Measurements from ENCODE around the gene RNF148.

DNA sequence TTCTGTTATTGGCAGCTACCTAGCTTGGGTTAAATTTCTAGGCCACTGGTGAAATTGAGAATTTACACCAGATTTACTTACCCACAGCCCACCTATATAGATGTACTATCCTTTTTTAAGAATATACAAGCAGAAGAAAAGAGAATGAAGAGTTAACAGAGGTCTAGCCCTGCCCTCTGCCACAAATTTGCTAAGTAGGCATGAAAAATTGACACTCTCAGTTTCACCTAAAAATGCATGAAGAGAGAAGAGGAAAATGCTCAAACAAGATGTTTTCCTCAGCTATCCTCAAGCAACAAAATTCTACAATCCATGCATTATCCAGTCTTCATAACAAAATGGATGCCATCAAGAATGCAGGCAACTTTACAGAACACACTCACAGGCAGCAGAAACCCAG lies 24.6 kb upstream of the RNF148 start:
- TF ChIP-seq POLR2AphosphoS5 (IDR thresholded peaks at IDR 0.05; ENCODE audit: insufficient read depth in 1 of 2, low read depth in 1 of 2), result no peak
- TF ChIP-seq, protein P1, sequence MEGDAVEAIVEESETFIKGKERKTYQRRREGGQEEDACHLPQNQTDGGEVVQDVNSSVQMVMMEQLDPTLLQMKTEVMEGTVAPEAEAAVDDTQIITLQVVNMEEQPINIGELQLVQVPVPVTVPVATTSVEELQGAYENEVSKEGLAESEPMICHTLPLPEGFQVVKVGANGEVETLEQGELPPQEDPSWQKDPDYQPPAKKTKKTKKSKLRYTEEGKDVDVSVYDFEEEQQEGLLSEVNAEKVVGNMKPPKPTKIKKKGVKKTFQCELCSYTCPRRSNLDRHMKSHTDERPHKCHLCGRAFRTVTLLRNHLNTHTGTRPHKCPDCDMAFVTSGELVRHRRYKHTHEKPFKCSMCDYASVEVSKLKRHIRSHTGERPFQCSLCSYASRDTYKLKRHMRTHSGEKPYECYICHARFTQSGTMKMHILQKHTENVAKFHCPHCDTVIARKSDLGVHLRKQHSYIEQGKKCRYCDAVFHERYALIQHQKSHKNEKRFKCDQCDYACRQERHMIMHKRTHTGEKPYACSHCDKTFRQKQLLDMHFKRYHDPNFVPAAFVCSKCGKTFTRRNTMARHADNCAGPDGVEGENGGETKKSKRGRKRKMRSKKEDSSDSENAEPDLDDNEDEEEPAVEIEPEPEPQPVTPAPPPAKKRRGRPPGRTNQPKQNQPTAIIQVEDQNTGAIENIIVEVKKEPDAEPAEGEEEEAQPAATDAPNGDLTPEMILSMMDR (IDR thresholded peaks at IDR 0.05), result no peak

All from vagina (tissue), 2 donors.